ENCODE data around the gene PKN1. TPM values are rescaled to one million over a fixed set of nuclear protein-coding genes. Genes with fewer than 3 reads are reported as not detected.
"Not testable (repeated sequence)": the region's sequence is repeated elsewhere in the genome, so short reads cannot be mapped to it uniquely, and the experiment has no call there.

The PKN1 gene
- total RNA-seq, 6 experiments from 2014 or later = 19.5 to 49.4 (median 34.1) TPM

DNA sequence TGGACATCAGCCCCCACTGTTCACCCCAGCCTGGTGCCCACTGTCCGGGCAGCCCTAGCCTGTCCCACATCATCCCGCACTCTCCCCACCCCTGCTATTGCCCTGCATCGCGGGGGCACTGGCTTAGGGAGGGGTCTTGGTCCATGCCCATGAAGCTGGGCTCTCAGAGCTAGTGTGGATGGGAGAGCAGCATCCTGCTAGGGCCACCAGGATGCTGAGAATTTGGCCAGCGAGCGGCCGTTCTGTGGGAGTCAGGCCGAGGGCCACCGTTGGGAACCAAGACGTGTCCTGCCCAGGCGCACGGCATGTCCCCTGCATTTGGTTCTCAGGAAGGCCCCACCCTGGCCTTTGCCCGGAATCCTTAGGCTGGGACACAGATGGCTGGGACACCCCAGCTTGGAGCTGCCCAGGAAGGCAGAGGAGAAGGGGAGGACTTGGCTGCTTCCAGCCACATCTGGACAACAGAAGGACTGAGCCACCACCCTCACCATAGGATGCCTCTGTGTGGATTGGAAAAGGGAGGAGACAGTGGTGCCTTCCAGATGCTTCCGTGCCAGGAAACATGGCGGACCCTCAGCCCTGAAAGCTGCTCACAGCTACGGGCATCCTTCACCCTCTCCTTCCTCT, 37.3 kb upstream of the PKN1 start:
- WGBS (ENCODE audit: insufficient coverage, low coverage, low lambda C conversion rate, missing lambda C conversion rate) = 65% methylated on average over 4 of the region's 16 CpGs
- TF ChIP-seq POLR2A (IDR thresholded peaks at IDR 0.05) (no peak), CTCF (IDR thresholded peaks at IDR 0.05) (no peak)
- intact Hi-C loops (cut with DNase I) = no loop called here
- ATAC-seq = peak in 2 of 4 donors; percentile 25 to 27
- no peak overlapping the region for H3K27ac ChIP-seq
- no peak overlapping the region for H3K4me3 ChIP-seq
- no peaks in the 10 kb centered on the region for H3K9me3 ChIP-seq
- no peaks in the 10 kb centered on the region for H3K27me3 ChIP-seq
- peaks cover 0 to 17% (median 0%) of the 10 kb centered on the region in 4 donors for H3K36me3 ChIP-seq
- no peaks in the 10 kb centered on the region for H3K4me1 ChIP-seq
- DNase-seq = no peak

- intact Hi-C loops (cut with DNase I); DNase-seq; H3K4me3 ChIP-seq; H3K27me3 ChIP-seq; H3K4me1 ChIP-seq; ATAC-seq; H3K27ac ChIP-seq; H3K9me3 ChIP-seq: not testable (repeated sequence)
- H3K36me3 ChIP-seq = peaks cover 0 to 12% (median 0%) of the 10 kb centered on the region in 4 donors
- no CpG with 5 or more reads among the region's 3 CpGs for WGBS (ENCODE audit: insufficient coverage, low coverage, low lambda C conversion rate, missing lambda C conversion rate)
These were observed 36.4 kb upstream of the PKN1 start for GRCh38 chr19:14396730-14397129.

- ATAC-seq; DNase-seq; H3K4me3 ChIP-seq; intact Hi-C loops (cut with DNase I); H3K4me1 ChIP-seq; H3K27me3 ChIP-seq; H3K9me3 ChIP-seq; H3K27ac ChIP-seq: not testable (repeated sequence)
- WGBS (ENCODE audit: insufficient coverage, low coverage, low lambda C conversion rate, missing lambda C conversion rate) = 72% methylated on average over 9 of the region's 16 CpGs
- H3K36me3 ChIP-seq = peaks cover 0 to 11% (median 0%) of the 10 kb centered on the region in 4 donors
These were observed 35.9 kb upstream of the PKN1 start for GRCh38 chr19:14397168-14397567.

DNA sequence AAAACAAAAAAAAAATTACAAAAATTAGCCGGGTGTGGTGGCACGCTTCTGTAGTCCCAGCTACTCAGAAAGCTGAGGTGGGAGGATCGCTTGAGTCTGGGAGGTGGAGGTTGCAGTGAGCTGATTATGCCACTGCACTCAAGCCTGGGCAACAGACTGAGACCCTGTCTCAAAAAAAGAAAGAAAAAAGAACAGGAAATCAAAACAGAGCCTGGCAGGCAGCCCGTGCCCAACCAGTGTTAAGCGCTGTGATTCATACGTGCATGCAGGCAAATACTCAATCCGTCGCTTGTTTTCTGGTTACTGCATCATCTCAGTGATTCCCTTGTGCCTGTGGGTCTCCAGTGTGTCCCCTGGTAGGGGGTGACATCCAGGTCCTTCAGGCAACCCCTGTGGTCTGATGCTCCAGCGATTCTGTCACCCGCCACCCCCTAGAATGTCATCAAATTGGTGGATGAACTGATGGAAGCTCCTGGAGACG, 32.1 kb upstream of the PKN1 start:
- 70% methylated on average over 8 of the region's 11 CpGs for WGBS (ENCODE audit: insufficient coverage, low coverage, low lambda C conversion rate, missing lambda C conversion rate)
- TF ChIP-seq CTCF (IDR thresholded peaks at IDR 0.05) = no peak
- no peak for TF ChIP-seq POLR2A (IDR thresholded peaks at IDR 0.05)
- Histone ChIP-seq H3K27me3 (no peaks in the 10 kb centered on the region), H3K4me3 (no peak overlapping the region), H3K27ac (no peak overlapping the region), H3K9me3 (no peaks in the 10 kb centered on the region), H3K36me3 (peaks cover 0 to 14% (median 0%) of the 10 kb centered on the region in 4 donors), H3K4me1 (no peaks in the 10 kb centered on the region)
- ATAC-seq (no peak), DNase-seq (no peak)
- intact Hi-C loops (cut with DNase I) = no loop called here

DNA sequence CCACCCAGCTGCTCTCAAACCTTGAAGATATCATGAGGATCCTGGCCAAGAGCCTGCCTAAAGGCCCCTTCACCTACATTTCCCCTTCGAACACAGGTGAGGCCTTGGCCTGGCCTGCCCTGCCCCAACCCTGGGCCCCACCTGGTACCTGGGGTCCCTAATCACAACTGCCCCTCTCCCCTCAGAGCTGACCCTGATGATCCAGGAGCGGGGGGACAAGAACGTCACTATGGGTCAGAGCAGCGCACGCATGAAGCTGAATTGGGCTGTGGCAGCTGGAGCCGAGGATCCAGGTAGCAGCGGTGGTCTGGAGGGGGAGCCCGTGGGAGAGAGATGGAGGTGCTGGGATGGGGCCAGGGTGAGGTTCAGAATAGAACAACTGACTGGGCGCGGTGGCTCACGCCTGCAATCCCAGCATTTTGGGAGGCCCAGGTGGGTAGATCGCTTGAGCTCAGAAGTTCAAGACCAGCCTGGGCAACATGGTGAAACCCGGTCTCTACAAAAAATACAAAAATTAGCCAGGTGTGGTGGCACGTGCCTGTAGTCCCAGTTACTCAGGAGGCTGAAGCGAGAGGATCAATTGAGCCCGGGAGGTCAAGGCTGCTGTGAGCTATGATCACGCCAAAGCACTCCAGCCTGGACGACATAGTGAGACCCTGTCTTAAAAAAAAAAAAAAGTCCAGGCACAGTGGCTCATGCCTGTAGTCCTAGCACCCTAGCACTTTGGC, 31.5 kb upstream of the PKN1 start:
- H3K27me3 ChIP-seq = no peaks in the 10 kb centered on the region
- peaks cover 0 to 3% (median 0%) of the 10 kb centered on the region in 4 donors for H3K4me1 ChIP-seq
- H3K9me3 ChIP-seq = no peaks in the 10 kb centered on the region
- TF ChIP-seq CTCF (IDR thresholded peaks at IDR 0.05) (no peak), POLR2A (IDR thresholded peaks at IDR 0.05) (no peak)
- peaks cover 0 to 18% (median 0%) of the 10 kb centered on the region in 4 donors for H3K36me3 ChIP-seq
- no peak overlapping the region for H3K27ac ChIP-seq
- intact Hi-C loops (cut with DNase I) = no loop called here
- no peak for DNase-seq
- no peak for ATAC-seq
- 87% methylated on average over 3 of the region's 18 CpGs for WGBS (ENCODE audit: insufficient coverage, low coverage, low lambda C conversion rate, missing lambda C conversion rate)
- H3K4me3 ChIP-seq = no peak overlapping the region

Measured in right lobe of liver (tissue), 6 donors.